NB4 (cell line): ENCODE measurements around the gene PPIF.

Experiments used
- CTCF ChIP-seq: IDR thresholded peaks from one replicate; pipeline ENCODE4 v1.5.1; 2012; ENCODE audit warnings: low read depth, low read length
- MAX ChIP-seq: IDR thresholded peaks from 2 replicates; pipeline ENCODE4 v1.6.1; 2011; ENCODE audit warnings: low read depth, low read length
- POLR2A ChIP-seq: IDR thresholded peaks from 2 replicates; pipeline ENCODE4 v1.6.1; 2011; ENCODE audit warnings: mild to moderate bottlenecking; ENCODE audit not compliant: insufficient read length; ENCODE audit errors: extremely low read depth

GRCh38 chr10:79301754-79302530 is 45.3 kb upstream of the PPIF start:
- TF ChIP-seq CTCF (no peak), POLR2A (no peak), MAX (no peak)
